Measurements from ENCODE around the gene IL1RAPL1.

DNA sequence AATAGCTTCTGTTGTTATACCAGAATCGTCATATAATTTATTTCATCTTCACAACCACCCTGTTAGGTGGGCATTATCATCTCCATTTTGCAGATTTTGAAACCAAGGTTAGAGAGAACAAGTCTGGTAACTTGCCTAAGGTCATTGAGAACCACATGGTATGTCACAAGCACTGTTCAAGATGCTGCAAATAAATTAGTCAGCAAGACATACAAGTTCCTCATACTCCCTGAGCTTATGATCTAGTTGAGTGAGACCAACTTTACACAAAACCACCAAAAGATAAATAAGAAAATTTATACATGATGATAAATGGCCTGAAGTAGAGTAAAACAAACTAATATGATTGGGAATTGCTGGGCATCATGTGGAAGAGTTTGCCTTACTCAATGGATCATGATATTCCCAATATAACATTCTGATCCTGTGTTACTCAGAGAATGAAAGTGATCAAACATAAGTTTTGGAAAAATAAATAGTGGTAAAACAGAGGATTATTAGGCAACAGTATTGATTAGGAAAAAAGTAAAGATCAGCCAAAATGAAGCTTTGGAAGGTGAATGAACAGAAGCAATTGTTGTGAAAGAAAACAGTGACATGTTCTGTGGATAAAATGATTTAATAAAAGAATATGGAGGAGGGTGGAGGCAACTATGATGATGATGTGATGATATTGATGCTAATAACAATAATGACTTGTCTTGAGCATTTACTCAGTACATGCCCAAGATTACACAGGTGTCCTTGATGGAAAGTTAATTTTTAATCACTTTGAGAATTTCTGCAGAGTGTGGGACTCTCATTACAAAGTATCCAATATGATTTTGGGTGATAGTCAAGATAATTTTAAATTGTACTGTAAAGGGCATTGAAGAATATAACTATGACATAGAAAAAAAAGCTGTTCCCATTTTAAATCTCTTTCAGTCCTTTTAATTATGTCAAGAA, 34.1 kb upstream of the IL1RAPL1 start:
- TF ChIP-seq, protein P1, sequence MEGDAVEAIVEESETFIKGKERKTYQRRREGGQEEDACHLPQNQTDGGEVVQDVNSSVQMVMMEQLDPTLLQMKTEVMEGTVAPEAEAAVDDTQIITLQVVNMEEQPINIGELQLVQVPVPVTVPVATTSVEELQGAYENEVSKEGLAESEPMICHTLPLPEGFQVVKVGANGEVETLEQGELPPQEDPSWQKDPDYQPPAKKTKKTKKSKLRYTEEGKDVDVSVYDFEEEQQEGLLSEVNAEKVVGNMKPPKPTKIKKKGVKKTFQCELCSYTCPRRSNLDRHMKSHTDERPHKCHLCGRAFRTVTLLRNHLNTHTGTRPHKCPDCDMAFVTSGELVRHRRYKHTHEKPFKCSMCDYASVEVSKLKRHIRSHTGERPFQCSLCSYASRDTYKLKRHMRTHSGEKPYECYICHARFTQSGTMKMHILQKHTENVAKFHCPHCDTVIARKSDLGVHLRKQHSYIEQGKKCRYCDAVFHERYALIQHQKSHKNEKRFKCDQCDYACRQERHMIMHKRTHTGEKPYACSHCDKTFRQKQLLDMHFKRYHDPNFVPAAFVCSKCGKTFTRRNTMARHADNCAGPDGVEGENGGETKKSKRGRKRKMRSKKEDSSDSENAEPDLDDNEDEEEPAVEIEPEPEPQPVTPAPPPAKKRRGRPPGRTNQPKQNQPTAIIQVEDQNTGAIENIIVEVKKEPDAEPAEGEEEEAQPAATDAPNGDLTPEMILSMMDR (conservative IDR thresholded peaks at IDR 0.05 in 1 of 2, IDR thresholded peaks at IDR 0.05 in 1 of 2; ENCODE audit: extremely low read depth in 1 of 2, insufficient read depth in 1 of 2, low read depth in 1 of 2, low read length in 2 of 2) = no peak
- no peak for TF ChIP-seq EZH2 (IDR thresholded peaks at IDR 0.05; ENCODE audit: borderline replicate concordance, low read length)

All from mammary epithelial cell (primary cell).